Measurements from ENCODE around the gene SLC38A6. TPM values are rescaled to one million over a fixed set of nuclear protein-coding genes. Genes with fewer than 3 reads are reported as not detected.

SLC38A6 gene
- total and polyA plus RNA-seq, 3 donors from 2014 or later, result 20.8 to 28.6 (median 26.6) TPM

- DNase-seq, result no peak
- TF ChIP-seq POLR2A (IDR thresholded peaks at IDR 0.05) (no peak), CTCF (IDR thresholded peaks at IDR 0.05) (no peak)
Measured at GRCh38 chr14:60944204-60944603, 36.8 kb upstream of the SLC38A6 start.

GRCh38 chr14:60945984-60946383 lies 35.1 kb upstream of the SLC38A6 start:
- Histone ChIP-seq H3K27me3 (no peaks in the 10 kb centered on the region), H3K9me3 (no peaks in the 10 kb centered on the region), H3K4me3 (no peak overlapping the region), H3K4me1 (no peaks in the 10 kb centered on the region), H3K36me3 (ENCODE audit: low read depth, missing control alignments) (no peaks in the 10 kb centered on the region), H3K27ac (no peak overlapping the region)
- WGBS, 2 donors, result 93 to 95% methylated on average over 1 of the region's 1 CpG
- intact Hi-C loops (cut with DNase I; ENCODE audit: low total_unique reads), result no loop called here
- DNase-seq, result no peak
- no peak for TF ChIP-seq CTCF (IDR thresholded peaks at IDR 0.05)
- no peak for TF ChIP-seq POLR2A (IDR thresholded peaks at IDR 0.05)

More at GRCh38 chr14:60944204-60944603, 36.8 kb upstream of the SLC38A6 start:
- Histone ChIP-seq H3K9me3 (no peaks in the 10 kb centered on the region), H3K36me3 (ENCODE audit: low read depth, missing control alignments) (no peaks in the 10 kb centered on the region), H3K4me3 (no peak overlapping the region), H3K27ac (no peak overlapping the region), H3K4me1 (no peaks in the 10 kb centered on the region), H3K27me3 (no peaks in the 10 kb centered on the region)
- 34 to 56% methylated on average over 4 of the region's 4 CpGs for WGBS, 2 donors
- intact Hi-C loops (cut with DNase I; ENCODE audit: low total_unique reads), result no loop called here

GRCh38 chr14:60946773-60947172 lies 34.3 kb upstream of the SLC38A6 start:
- WGBS, 2 donors, result 75 to 87% methylated on average over 3 of the region's 3 CpGs
- TF ChIP-seq POLR2A (IDR thresholded peaks at IDR 0.05), result no peak
- no peak for TF ChIP-seq CTCF (IDR thresholded peaks at IDR 0.05)
- H3K27ac ChIP-seq, result no peak overlapping the region
- H3K9me3 ChIP-seq, result no peaks in the 10 kb centered on the region
- no peaks in the 10 kb centered on the region for H3K4me1 ChIP-seq
- no peaks in the 10 kb centered on the region for H3K27me3 ChIP-seq
- intact Hi-C loops (cut with DNase I; ENCODE audit: low total_unique reads), result no loop called here
- DNase-seq, result no peak
- no peaks in the 10 kb centered on the region for H3K36me3 ChIP-seq (ENCODE audit: low read depth, missing control alignments)
- H3K4me3 ChIP-seq, result no peak overlapping the region

DNA sequence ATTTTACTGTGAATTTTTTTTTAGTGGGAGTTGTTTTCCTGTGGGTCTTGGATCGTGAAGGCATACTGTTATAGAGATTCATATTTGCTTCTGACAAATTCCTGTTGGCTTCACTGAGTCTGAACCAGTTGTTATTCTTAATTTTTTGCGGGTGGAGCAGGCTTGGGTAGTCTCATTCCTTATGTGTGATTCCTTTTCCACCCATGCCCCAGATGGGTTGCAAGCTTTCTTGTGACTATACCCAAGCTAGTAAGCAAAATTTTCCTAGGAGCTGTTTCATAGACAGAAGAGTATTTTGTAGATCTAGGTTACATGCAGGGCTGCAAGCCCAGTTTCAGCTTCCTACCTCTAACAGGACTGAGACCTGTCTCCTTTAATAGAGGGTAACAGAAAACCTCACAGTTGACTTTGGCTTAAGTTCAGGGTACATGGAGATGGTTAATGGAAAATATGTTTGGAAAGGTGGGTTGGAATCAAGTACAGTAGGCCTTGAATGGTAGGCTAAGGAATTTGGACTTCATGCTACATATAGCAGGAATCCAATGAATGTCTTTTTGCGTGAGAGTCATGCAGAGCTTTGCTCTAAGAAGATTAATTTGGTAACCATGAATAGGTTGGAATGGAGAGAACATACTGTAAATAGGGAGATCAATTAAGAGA lies 29.1 kb upstream of the SLC38A6 start:
- TF ChIP-seq POLR2A (IDR thresholded peaks at IDR 0.05), result no peak
- no peak for TF ChIP-seq CTCF (IDR thresholded peaks at IDR 0.05)
- no peak for DNase-seq
- WGBS, 2 donors, result 45 to 55% methylated on average over 3 of the region's 3 CpGs
- intact Hi-C loops (cut with DNase I; ENCODE audit: low total_unique reads), result no loop called here
- Histone ChIP-seq H3K4me3 (no peak overlapping the region), H3K27ac (no peak overlapping the region), H3K36me3 (ENCODE audit: low read depth, missing control alignments) (no peaks in the 10 kb centered on the region), H3K4me1 (no peaks in the 10 kb centered on the region), H3K9me3 (no peaks in the 10 kb centered on the region), H3K27me3 (no peaks in the 10 kb centered on the region)

GRCh38 chr14:60956202-60956601 lies 24.8 kb upstream of the SLC38A6 start:
- H3K4me3 ChIP-seq, result no peak overlapping the region
- no peaks in the 10 kb centered on the region for H3K27me3 ChIP-seq
- H3K4me1 ChIP-seq, result no peaks in the 10 kb centered on the region
- 96 to 97% methylated on average over 4 of the region's 4 CpGs for WGBS, 2 donors
- no peak for DNase-seq
- no peaks in the 10 kb centered on the region for H3K9me3 ChIP-seq
- no peak for TF ChIP-seq CTCF (IDR thresholded peaks at IDR 0.05)
- no peak for TF ChIP-seq POLR2A (IDR thresholded peaks at IDR 0.05)
- intact Hi-C loops (cut with DNase I; ENCODE audit: low total_unique reads), result no loop called here
- no peaks in the 10 kb centered on the region for H3K36me3 ChIP-seq (ENCODE audit: low read depth, missing control alignments)
- H3K27ac ChIP-seq, result no peak overlapping the region

All from testis (tissue), 3 donors.